ENCODE results near the gene KIRREL1.
A peak's percentile ranks its signal among the peaks of the same experiment; 100 is the strongest.

The KIRREL1 gene

DNA sequence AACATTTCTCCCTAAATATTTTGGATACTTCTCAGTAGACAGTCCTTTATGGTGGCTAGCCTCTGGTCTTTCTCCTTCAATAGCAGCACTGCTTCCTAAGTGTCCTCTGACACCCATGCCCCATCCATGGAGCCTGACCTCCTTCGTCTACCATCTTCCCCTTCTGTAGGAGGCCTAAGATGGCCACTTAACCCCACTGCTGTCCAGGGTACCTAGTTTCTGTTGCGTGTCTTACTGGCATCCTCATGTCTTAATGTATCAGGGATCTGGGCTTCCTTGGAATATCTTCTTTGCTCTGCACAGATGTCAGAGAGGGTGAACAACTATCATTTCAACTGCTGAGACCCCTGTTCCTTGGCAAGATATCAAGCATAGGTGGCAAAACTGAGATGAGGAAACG is 5.4 kb upstream of the KIRREL1 start:
- Histone ChIP-seq H3K9me3 (ENCODE audit: control insufficient read depth, low read length) (no peaks in the 10 kb centered on the region), H2BK120ac (ENCODE audit: low read depth, low read length) (no peak overlapping the region), H3K4me1 (ENCODE audit: control insufficient read depth, insufficient read depth, low read depth, low read length) (peaks cover 9% of the 10 kb centered on the region)

DNA sequence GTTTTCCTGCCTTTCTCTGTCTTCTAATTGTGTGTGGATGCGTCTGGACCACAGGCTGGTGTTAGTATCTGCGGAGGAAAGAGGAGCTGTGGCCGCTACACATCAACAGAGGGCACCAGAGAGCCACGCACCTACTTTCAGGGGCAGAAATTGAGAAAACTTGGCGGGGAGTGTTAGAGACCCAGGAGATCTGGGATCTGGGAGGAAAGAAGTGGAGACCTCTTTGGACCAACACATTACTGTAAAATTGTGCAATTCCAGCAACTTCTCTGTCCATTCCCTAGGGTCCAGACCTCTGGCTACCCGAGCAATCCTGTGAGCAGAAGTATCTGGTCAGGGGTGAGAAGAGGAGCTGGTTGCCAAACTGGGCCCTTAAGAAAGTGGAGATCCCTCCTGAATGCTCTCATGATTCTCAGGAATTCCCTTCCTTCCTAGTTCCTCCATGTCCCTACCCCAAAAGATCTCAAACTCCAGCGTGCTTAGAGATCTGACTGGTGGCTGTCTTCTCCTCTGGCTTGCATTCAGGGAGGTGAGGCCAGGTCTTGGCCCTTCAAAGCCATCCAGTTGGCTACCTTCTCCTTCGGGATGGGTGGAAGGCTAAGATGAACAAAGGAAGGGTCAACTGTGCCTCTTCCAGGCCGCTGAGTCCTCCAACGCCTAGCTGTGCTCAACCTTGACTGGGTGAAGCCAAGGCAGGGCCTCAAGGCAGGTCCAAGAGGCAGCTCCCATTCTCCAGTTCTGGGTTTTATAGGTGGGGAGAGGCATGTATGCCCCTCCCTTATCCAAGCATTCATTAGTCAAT is 1.2 kb upstream of the KIRREL1 start:
- peak overlapping the region; percentile 33 for H2AK5ac ChIP-seq (ENCODE audit: low read length, severe bottlenecking)
- H2BK5ac ChIP-seq (ENCODE audit: low read depth, low read length, poor library complexity, severe bottlenecking) = peak overlapping the region; percentile 19
- peaks cover 19% of the 10 kb centered on the region for H3K4me1 ChIP-seq (ENCODE audit: control insufficient read depth, insufficient read depth, low read depth, low read length)
- peak overlapping the region; percentile 74 for H3K27ac ChIP-seq (ENCODE audit: low read length, poor library complexity, severe bottlenecking)
- peak overlapping the region; percentile 58 for H4K91ac ChIP-seq (ENCODE audit: low read length)
- H3K4me3 ChIP-seq (ENCODE audit: insufficient read depth in 1 of 2, low read depth in 1 of 2, low read length in 2 of 2) = peak overlapping the region in 1 of 2 experiments; percentile 96
- DNase-seq = peak; percentile 76
- H3K23ac ChIP-seq (ENCODE audit: low read length in 2 of 2) = no peak overlapping the region
- no peaks in the 10 kb centered on the region for H3K9me3 ChIP-seq (ENCODE audit: control insufficient read depth, low read length)
- peaks cover 3 to 10% of the 10 kb centered on the region in 2 experiments for H3K36me3 ChIP-seq (ENCODE audit: control insufficient read depth in 1 of 2, insufficient read depth in 2 of 2, low read depth in 1 of 2, low read length in 2 of 2)
- no peak overlapping the region for H3K14ac ChIP-seq (ENCODE audit: low read length in 2 of 2)
- peak overlapping the region; percentile 30 for H3K4me2 ChIP-seq (ENCODE audit: low read length, poor library complexity, severe bottlenecking)
- peak overlapping the region; percentile 9 for H2BK120ac ChIP-seq (ENCODE audit: low read depth, low read length)
- peak overlapping the region in 1 of 2 experiments; percentile 73 for H2BK12ac ChIP-seq (ENCODE audit: low read length in 2 of 2)
- no peak overlapping the region for H4K8ac ChIP-seq (ENCODE audit: low read length)
- peak overlapping the region; percentile 97 for H3K9ac ChIP-seq (ENCODE audit: low read length)
- H2BK15ac ChIP-seq (ENCODE audit: low read depth, poor library complexity, severe bottlenecking) = no peak overlapping the region
- no peak overlapping the region for H3K4ac ChIP-seq (ENCODE audit: low read depth in 1 of 2, low read length in 2 of 2)
- no peaks in the 10 kb centered on the region for H3K27me3 ChIP-seq (ENCODE audit: control insufficient read depth in 1 of 2, insufficient read depth in 1 of 2, low read length in 2 of 2)
- peak overlapping the region; percentile 10 to 41 for H3K18ac ChIP-seq (ENCODE audit: low read depth in 1 of 2, low read length in 2 of 2)
- 27% methylated on average over 10 of the region's 10 CpGs for WGBS
- peaks cover 2% of the 10 kb centered on the region for H3K79me1 ChIP-seq (replicated peaks; ENCODE audit: low read length, poor library complexity, severe bottlenecking)
- H2AFZ ChIP-seq (ENCODE audit: low read depth, low read length) = no peak overlapping the region

More for the DNA sequence above, 5.4 kb upstream of the KIRREL1 start:
- Histone ChIP-seq H2BK12ac (ENCODE audit: low read length in 2 of 2) (no peak overlapping the region), H4K8ac (ENCODE audit: low read length) (no peak overlapping the region), H3K27ac (ENCODE audit: low read length, poor library complexity, severe bottlenecking) (no peak overlapping the region), H4K91ac (ENCODE audit: low read length) (no peak overlapping the region), H3K36me3 (ENCODE audit: control insufficient read depth in 1 of 2, insufficient read depth in 2 of 2, low read depth in 1 of 2, low read length in 2 of 2) (no peaks in the 10 kb centered on the region), H3K27me3 (ENCODE audit: control insufficient read depth in 1 of 2, insufficient read depth in 1 of 2, low read length in 2 of 2) (peaks cover 3 to 7% of the 10 kb centered on the region in 2 experiments), H2BK15ac (ENCODE audit: low read depth, poor library complexity, severe bottlenecking) (no peak overlapping the region), H3K14ac (ENCODE audit: low read length in 2 of 2) (no peak overlapping the region), H3K79me1 (replicated peaks; ENCODE audit: low read length, poor library complexity, severe bottlenecking) (peaks cover 2% of the 10 kb centered on the region), H3K18ac (ENCODE audit: low read depth in 1 of 2, low read length in 2 of 2) (no peak overlapping the region), H2AFZ (ENCODE audit: low read depth, low read length) (no peak overlapping the region), H3K9ac (ENCODE audit: low read length) (no peak overlapping the region), H3K4me3 (ENCODE audit: insufficient read depth in 1 of 2, low read depth in 1 of 2, low read length in 2 of 2) (no peak overlapping the region), H2AK5ac (ENCODE audit: low read length, severe bottlenecking) (no peak overlapping the region), H3K4ac (ENCODE audit: low read depth in 1 of 2, low read length in 2 of 2) (no peak overlapping the region), H3K23ac (ENCODE audit: low read length in 2 of 2) (no peak overlapping the region), H2BK5ac (ENCODE audit: low read depth, low read length, poor library complexity, severe bottlenecking) (no peak overlapping the region), H3K4me2 (ENCODE audit: low read length, poor library complexity, severe bottlenecking) (no peak overlapping the region)
- 79% methylated on average over 2 of the region's 3 CpGs for WGBS
- no peak for DNase-seq

DNA sequence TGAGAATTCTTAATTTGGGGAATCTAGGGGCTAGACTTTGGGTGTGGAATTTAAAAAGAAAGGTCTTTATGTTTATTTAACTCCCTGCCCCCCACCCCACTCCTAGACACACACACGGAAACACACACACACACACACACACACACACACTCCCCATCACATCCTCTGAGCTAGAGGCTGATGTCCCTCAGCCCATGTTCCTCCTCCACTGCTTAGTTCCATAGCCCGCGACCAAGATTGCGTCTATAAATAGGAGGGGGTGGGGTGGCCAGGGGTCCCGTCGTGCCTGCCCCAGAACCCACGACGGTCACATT is 655 bp upstream of the KIRREL1 start:
- H2BK12ac ChIP-seq (ENCODE audit: low read length in 2 of 2) = peak overlapping the region; percentile 78 to 92
- H2AK5ac ChIP-seq (ENCODE audit: low read length, severe bottlenecking) = peak overlapping the region; percentile 29
- 7% methylated on average over 3 of the region's 8 CpGs for WGBS

DNA sequence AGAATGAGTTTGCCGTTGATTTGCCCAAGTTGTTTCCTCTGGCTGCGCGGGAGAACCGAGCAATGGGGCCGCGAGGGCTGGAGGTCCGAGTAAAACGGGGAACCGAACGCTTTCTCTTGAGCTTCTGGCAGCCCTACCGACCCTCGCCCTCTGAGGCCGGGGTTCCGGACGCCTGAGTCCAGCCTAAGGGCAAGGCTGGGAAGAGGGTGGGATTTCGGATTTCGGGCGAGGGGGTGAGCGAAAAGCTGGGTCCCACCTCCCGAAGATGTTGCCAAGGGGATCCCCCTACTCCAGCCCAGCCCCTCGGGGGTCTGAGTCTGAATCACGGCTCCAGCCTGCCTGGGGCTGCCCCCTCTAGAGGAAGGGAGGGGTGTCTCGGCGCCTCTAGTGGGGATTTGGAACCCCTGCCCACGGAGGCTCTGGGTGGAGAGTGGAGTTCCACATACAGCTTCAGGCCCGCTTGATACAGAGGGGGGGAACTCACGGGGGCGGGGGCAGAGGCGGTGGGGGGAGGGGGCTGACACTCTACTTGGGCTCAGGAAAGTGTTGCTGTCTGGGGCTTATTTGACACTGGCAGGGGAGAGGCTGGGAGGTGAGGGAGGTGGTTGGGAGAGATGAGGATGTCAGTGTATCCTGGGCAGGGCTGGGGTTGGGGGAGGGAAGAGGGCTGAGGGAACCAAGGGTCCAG is 617 bp downstream of the KIRREL1 start:
- Histone ChIP-seq H3K27ac (ENCODE audit: low read length, poor library complexity, severe bottlenecking) (peak overlapping the region; percentile 89), H3K4me1 (ENCODE audit: control insufficient read depth, insufficient read depth, low read depth, low read length) (peaks cover 26% of the 10 kb centered on the region), H2BK120ac (ENCODE audit: low read depth, low read length) (peak overlapping the region; percentile 82), H2BK15ac (ENCODE audit: low read depth, poor library complexity, severe bottlenecking) (peak overlapping the region; percentile 73), H3K4me2 (ENCODE audit: low read length, poor library complexity, severe bottlenecking) (peak overlapping the region; percentile 89), H2BK5ac (ENCODE audit: low read depth, low read length, poor library complexity, severe bottlenecking) (peak overlapping the region; percentile 98), H3K23ac (ENCODE audit: low read length in 2 of 2) (peak overlapping the region in 1 of 2 experiments; percentile 91), H3K79me1 (replicated peaks; ENCODE audit: low read length, poor library complexity, severe bottlenecking) (peaks cover 2% of the 10 kb centered on the region), H3K18ac (ENCODE audit: low read depth in 1 of 2, low read length in 2 of 2) (peak overlapping the region; percentile 85 to 94), H2AFZ (ENCODE audit: low read depth, low read length) (no peak overlapping the region), H3K4me3 (ENCODE audit: insufficient read depth in 1 of 2, low read depth in 1 of 2, low read length in 2 of 2) (peak overlapping the region; percentile 84 to 96), H3K14ac (ENCODE audit: low read length in 2 of 2) (peak overlapping the region in 1 of 2 experiments; percentile 12), H3K9me3 (ENCODE audit: control insufficient read depth, low read length) (no peaks in the 10 kb centered on the region), H3K27me3 (ENCODE audit: control insufficient read depth in 1 of 2, insufficient read depth in 1 of 2, low read length in 2 of 2) (no peaks in the 10 kb centered on the region), H4K8ac (ENCODE audit: low read length) (peak overlapping the region; percentile 27), H2AK5ac (ENCODE audit: low read length, severe bottlenecking) (peak overlapping the region; percentile 1), H3K36me3 (ENCODE audit: control insufficient read depth in 1 of 2, insufficient read depth in 2 of 2, low read depth in 1 of 2, low read length in 2 of 2) (peaks cover 11 to 17% of the 10 kb centered on the region in 2 experiments), H3K4ac (ENCODE audit: low read depth in 1 of 2, low read length in 2 of 2) (peak overlapping the region; percentile 42 to 88), H3K9ac (ENCODE audit: low read length) (peak overlapping the region; percentile 97), H2BK12ac (ENCODE audit: low read length in 2 of 2) (peak overlapping the region; percentile 17 to 40), H4K91ac (ENCODE audit: low read length) (peak overlapping the region; percentile 62)
- DNase-seq = peak; percentile 38
- WGBS = 1% methylated on average over 24 of the region's 29 CpGs

More for the DNA sequence above, 655 bp upstream of the KIRREL1 start:
- Histone ChIP-seq H3K14ac (ENCODE audit: low read length in 2 of 2) (peak overlapping the region in 1 of 2 experiments; percentile 68), H3K4me2 (ENCODE audit: low read length, poor library complexity, severe bottlenecking) (peak overlapping the region; percentile 30), H3K4ac (ENCODE audit: low read depth in 1 of 2, low read length in 2 of 2) (peak overlapping the region in 1 of 2 experiments; percentile 6), H3K36me3 (ENCODE audit: control insufficient read depth in 1 of 2, insufficient read depth in 2 of 2, low read depth in 1 of 2, low read length in 2 of 2) (peaks cover 5 to 11% of the 10 kb centered on the region in 2 experiments), H2BK120ac (ENCODE audit: low read depth, low read length) (no peak overlapping the region), H3K27me3 (ENCODE audit: control insufficient read depth in 1 of 2, insufficient read depth in 1 of 2, low read length in 2 of 2) (no peaks in the 10 kb centered on the region), H3K4me1 (ENCODE audit: control insufficient read depth, insufficient read depth, low read depth, low read length) (peaks cover 19% of the 10 kb centered on the region), H3K18ac (ENCODE audit: low read depth in 1 of 2, low read length in 2 of 2) (peak overlapping the region; percentile 60 to 62), H3K79me1 (replicated peaks; ENCODE audit: low read length, poor library complexity, severe bottlenecking) (peaks cover 2% of the 10 kb centered on the region), H3K9ac (ENCODE audit: low read length) (peak overlapping the region; percentile 97), H3K9me3 (ENCODE audit: control insufficient read depth, low read length) (no peaks in the 10 kb centered on the region), H3K27ac (ENCODE audit: low read length, poor library complexity, severe bottlenecking) (peak overlapping the region; percentile 74), H2BK15ac (ENCODE audit: low read depth, poor library complexity, severe bottlenecking) (peak overlapping the region; percentile 50), H4K8ac (ENCODE audit: low read length) (peak overlapping the region; percentile 10), H3K23ac (ENCODE audit: low read length in 2 of 2) (no peak overlapping the region), H3K4me3 (ENCODE audit: insufficient read depth in 1 of 2, low read depth in 1 of 2, low read length in 2 of 2) (peak overlapping the region; percentile 84 to 96), H2AFZ (ENCODE audit: low read depth, low read length) (peak overlapping the region; percentile 79), H2BK5ac (ENCODE audit: low read depth, low read length, poor library complexity, severe bottlenecking) (peak overlapping the region; percentile 19), H4K91ac (ENCODE audit: low read length) (peak overlapping the region; percentile 23)
- peak; percentile 73 for DNase-seq

Data from mesenchymal stem cell (in vitro differentiated cells and primary cell).